Mesothelial cell of epicardium (in vitro differentiated cells): ENCODE measurements around the gene MRPS34. TPM values are rescaled to one million over a fixed set of nuclear protein-coding genes. Genes with fewer than 3 reads are reported as not detected.

Experiments
- DNase-seq, 2 experiments: peaks; one replicate each; pipeline ENCODE4 v3.0.0; 2021; ENCODE audit warnings: low spot score in 2 of 2; ENCODE audit not compliant: unreplicated experiment in 2 of 2
- H3K27ac Mint-ChIP-seq: 2 replicates; pipeline ENCODE4 v1.8.0; 2021; ENCODE audit warnings: mixed read lengths
- H3K27me3 Mint-ChIP-seq: 2 replicates; pipeline ENCODE4 v1.8.0; 2021; ENCODE audit warnings: low read depth, mixed read lengths
- H3K36me3 Mint-ChIP-seq: 2 replicates; pipeline ENCODE4 v1.8.0; 2021; ENCODE audit warnings: mixed read lengths
- H3K4me1 Mint-ChIP-seq: 2 replicates; pipeline ENCODE4 v1.8.0; 2021; ENCODE audit warnings: mixed read lengths
- H3K4me3 Mint-ChIP-seq: 2 replicates; pipeline ENCODE4 v1.8.0; 2021; ENCODE audit warnings: mild to moderate bottlenecking, moderate library complexity, mixed read lengths
- H3K9me3 Mint-ChIP-seq: 2 replicates; pipeline ENCODE4 v1.8.0; 2021; ENCODE audit warnings: mixed read lengths
- total RNA-seq: library from RNA; stranded (reverse); gene quantifications from 3 replicates; pipeline ENCODE4 v1.2.1, GENCODE V29; 2021
- TF ChIP-seq, protein P1 (sequence below): fragments of 200-600 bp; sonication (generic); IDR thresholded peaks from one replicate; pipeline ENCODE4 v1.5.0; 2021; ENCODE audit warnings: antibody characterized with exemption; ENCODE audit not compliant: unreplicated experiment

MRPS34 gene
- total RNA-seq, 1 donor from 2014 or later: 62.2 TPM

DNA sequence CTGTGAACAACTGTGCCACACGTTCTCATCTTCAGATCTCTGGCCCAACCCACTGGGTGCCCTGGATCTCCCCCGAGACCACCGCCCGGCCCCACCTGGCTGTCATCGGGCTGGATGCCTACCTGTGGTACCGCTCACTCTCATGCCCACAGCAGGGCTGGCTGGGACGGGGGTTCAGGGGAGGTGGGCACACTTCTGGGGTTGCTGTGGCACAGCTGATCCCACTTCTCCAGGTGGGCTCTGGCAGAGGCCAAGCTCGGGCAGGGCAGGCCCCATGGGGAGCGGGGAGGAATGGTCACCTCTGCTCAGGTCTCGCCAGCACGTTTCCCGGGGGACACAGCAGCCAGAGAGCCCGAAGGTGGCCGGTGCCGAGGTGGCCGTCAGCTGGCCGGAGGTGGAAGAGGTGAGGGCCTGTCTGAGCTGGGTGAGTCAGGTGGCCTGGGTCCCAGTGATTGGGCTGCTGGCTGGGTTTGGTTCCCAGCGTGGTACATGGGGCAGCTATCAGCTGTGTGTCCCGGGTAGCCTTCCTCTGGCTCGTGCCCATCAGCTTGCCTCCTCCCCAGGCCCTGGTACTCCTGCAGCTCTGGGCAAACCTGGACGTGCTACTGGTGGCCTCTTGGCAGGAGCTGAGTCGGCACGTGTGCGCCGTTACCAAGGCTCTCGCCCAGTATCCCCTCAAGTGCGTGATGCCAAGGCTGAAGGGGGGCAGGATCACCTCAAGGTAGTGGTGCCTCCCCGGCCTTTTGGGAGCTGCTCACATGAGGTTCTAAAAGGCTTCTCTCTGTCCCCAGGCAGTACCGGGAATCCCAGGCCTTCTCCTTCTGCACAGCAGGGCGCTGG is 2.3 kb upstream of the MRPS34 start:
- H3K4me1 Mint-ChIP-seq: peaks cover 18% of the 10 kb centered on the region
- no peak for DNase-seq
- no peak overlapping the region for H3K27ac Mint-ChIP-seq
- H3K27me3 Mint-ChIP-seq: no peaks in the 10 kb centered on the region
- TF ChIP-seq, protein P1, sequence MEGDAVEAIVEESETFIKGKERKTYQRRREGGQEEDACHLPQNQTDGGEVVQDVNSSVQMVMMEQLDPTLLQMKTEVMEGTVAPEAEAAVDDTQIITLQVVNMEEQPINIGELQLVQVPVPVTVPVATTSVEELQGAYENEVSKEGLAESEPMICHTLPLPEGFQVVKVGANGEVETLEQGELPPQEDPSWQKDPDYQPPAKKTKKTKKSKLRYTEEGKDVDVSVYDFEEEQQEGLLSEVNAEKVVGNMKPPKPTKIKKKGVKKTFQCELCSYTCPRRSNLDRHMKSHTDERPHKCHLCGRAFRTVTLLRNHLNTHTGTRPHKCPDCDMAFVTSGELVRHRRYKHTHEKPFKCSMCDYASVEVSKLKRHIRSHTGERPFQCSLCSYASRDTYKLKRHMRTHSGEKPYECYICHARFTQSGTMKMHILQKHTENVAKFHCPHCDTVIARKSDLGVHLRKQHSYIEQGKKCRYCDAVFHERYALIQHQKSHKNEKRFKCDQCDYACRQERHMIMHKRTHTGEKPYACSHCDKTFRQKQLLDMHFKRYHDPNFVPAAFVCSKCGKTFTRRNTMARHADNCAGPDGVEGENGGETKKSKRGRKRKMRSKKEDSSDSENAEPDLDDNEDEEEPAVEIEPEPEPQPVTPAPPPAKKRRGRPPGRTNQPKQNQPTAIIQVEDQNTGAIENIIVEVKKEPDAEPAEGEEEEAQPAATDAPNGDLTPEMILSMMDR: no peak
- H3K9me3 Mint-ChIP-seq: no peaks in the 10 kb centered on the region
- peak overlapping the region; percentile 56 for H3K4me3 Mint-ChIP-seq
- no peaks in the 10 kb centered on the region for H3K36me3 Mint-ChIP-seq

DNA sequence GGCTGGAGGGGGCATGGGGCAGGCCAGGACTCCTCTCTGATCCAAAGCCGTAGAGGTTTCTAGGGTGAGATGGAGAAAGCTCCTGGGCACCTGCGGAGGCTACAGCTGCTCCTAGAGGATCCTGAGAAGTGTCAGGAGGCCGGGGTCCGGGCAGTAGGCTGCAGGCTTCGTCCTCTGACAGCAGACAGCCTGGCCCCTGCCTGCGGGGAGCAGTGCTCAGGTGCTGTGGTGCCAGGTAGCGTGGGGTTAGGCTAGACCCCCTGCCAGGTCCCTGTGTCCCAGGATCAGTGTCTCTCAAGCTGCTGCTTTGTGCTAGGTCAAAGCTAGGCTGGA is 1.5 kb upstream of the MRPS34 start:
- peaks cover 21% of the 10 kb centered on the region for H3K4me1 Mint-ChIP-seq
- H3K4me3 Mint-ChIP-seq: peak overlapping the region; percentile 94
- no peak for DNase-seq
- no peaks in the 10 kb centered on the region for H3K27me3 Mint-ChIP-seq
- TF ChIP-seq, protein P1: no peak
- no peaks in the 10 kb centered on the region for H3K36me3 Mint-ChIP-seq
- H3K27ac Mint-ChIP-seq: no peak overlapping the region
- H3K9me3 Mint-ChIP-seq: no peaks in the 10 kb centered on the region

DNA sequence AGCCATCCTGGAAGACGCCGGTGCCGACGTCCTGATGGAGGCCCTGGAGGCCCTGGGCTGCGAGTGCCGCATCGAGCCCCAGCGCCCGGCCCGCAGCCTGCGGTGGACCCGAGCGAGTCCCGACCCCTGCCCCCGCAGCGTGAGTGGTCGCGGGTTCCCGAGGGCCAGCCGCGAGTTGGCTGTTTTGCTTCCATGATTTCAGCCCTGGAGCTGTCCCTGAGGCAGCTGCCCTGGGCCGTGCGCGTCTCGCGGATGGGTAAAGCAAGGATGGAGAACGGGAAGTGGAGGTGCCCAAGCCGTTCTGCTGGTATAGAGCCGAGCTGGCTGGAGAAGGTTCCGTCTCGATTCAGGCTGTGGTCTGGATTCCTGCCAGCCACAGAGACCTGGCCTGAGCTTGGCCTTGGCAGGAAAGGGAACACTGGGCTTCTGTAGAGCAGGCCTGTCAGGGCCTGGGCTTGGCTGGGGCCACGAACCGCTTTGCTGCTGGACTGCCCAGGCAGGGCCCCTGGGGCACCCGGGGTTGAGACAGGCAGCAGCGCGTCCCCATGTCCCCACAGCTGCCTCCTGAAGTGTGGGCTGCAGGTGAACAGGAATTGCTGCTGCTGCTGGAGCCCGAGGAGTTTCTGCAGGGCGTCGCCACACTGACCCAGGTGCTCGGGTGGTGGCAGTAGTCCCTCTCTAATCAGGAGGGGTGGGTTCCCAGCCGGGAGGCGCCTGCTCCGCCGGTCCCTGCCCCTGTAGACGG is 941 bp upstream of the MRPS34 start:
- H3K9me3 Mint-ChIP-seq: no peaks in the 10 kb centered on the region
- no peaks in the 10 kb centered on the region for H3K27me3 Mint-ChIP-seq
- no peaks in the 10 kb centered on the region for H3K36me3 Mint-ChIP-seq
- peak overlapping the region; percentile 34 for H3K27ac Mint-ChIP-seq
- TF ChIP-seq, protein P1: peak; percentile 37
- no peak for DNase-seq
- peak overlapping the region; percentile 94 for H3K4me3 Mint-ChIP-seq
- H3K4me1 Mint-ChIP-seq: peaks cover 21% of the 10 kb centered on the region

DNA sequence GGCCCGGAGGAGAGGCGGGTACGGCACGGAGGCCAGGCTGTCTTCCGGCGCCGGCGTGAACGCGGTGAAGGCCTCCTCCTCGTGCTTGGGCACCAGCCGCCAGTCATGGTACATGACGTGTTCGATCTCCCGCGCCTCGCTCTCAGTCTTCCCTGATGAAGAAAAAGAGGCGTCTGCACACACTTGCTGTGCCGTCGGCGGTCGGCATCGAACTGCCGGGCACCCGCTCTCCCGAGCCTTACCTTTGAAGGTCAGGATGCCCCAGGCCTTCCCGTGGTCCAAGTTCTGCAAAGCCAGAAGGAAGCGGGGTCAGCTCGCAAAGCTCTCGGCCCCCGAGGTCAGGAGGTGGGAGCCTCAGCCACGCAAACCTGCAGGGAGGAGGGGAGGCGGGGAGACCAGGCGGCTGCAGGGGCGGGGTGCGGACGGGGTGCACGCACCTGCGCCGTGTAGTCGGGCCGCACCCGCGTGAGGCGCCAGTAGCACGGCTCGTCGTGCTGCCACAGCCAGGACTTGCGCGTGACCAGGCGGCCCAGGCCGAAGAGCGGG is 499 bp downstream of the MRPS34 start, which contains the start of gene EME2:
TSS of gene EME2 (plus strand) at position 449 of the 546 bp plus-strand sequence. CDS start 418 bp downstream, outside the sequence.
- Mint-ChIP-seq H3K4me3 (peak within 1 kb of the TSS; percentile 94), H3K27ac (peak within 1 kb of the TSS; percentile 94), H3K9me3 (no peaks in the 10 kb centered on the region), H3K27me3 (no peaks in the 10 kb centered on the region), H3K36me3 (peaks cover 3% of the 10 kb centered on the region), H3K4me1 (peaks cover 21% of the 10 kb centered on the region)
- TF ChIP-seq, protein P1: no peak
- DNase-seq: no peak

DNA sequence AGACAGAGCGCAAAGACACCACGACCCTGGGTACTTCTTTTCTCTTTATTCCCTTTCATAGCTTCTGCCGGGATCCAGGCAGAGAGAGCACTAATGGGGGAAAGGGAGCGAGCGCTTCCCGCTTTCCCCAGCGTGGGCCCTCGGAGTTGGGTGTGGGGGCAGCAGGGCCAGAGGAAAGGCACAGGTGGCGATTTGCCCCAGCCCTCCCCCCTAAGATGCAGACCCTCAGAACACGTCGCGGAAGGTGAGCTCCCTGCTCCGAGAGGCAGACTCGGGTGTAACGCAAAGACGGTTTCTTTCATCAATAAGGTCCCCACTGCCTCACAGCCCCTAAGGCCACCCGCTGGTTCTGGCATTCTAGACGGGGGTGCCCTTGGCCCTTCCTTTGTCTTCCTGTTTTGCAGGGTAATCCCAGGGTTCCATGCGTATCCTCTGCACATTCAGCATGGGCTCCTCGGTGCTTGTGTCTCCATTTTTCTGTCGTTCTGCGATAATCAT is 1.0 kb downstream of the MRPS34 start:
- Mint-ChIP-seq H3K27me3 (no peaks in the 10 kb centered on the region), H3K4me3 (peak overlapping the region; percentile 94), H3K27ac (peak overlapping the region; percentile 94), H3K4me1 (peaks cover 21% of the 10 kb centered on the region), H3K36me3 (peaks cover 5% of the 10 kb centered on the region), H3K9me3 (no peaks in the 10 kb centered on the region)
- TF ChIP-seq, protein P1: no peak
- no peak for DNase-seq
